ENCODE data around the gene ZFP30. TPM values are rescaled to one million over a fixed set of nuclear protein-coding genes. Genes with fewer than 3 reads are reported as not detected.

ZFP30 gene
- total RNA-seq, 4 donors from 2014 or later = 9.6 to 17.4 (median 14.9) TPM

DNA sequence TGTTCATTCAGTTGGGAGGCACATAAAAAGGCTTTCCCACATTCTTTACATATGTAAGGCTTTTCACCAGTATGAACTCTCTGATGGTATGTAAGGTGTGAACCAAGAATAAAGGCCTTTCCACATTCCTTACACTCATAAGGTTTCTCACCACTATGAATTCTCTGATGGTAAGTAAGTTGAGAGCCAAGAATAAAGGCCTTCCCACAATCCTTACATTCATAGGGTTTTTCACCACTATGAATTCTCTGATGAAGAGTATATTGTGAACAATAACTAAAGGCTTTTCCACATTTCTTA is 89.9 kb downstream of the ZFP30 start:
- Histone ChIP-seq H3K27me3 (no peaks in the 10 kb centered on the region), H3K27ac (no peak overlapping the region), H3K36me3 (peaks cover 7 to 99% of the 10 kb centered on the region in 2 donors), H3K9me3 (peaks cover 0 to 36% (median 19%) of the 10 kb centered on the region in 3 donors), H3K4me3 (no peak overlapping the region), H3K4me1 (no peaks in the 10 kb centered on the region)
- no peak for ATAC-seq
- TF ChIP-seq POLR2A (IDR thresholded peaks at IDR 0.05) (no peak), POLR2AphosphoS5 (IDR thresholded peaks at IDR 0.05) (no peak), EP300 (IDR thresholded peaks at IDR 0.05) (no peak)
- TF ChIP-seq, protein P1, sequence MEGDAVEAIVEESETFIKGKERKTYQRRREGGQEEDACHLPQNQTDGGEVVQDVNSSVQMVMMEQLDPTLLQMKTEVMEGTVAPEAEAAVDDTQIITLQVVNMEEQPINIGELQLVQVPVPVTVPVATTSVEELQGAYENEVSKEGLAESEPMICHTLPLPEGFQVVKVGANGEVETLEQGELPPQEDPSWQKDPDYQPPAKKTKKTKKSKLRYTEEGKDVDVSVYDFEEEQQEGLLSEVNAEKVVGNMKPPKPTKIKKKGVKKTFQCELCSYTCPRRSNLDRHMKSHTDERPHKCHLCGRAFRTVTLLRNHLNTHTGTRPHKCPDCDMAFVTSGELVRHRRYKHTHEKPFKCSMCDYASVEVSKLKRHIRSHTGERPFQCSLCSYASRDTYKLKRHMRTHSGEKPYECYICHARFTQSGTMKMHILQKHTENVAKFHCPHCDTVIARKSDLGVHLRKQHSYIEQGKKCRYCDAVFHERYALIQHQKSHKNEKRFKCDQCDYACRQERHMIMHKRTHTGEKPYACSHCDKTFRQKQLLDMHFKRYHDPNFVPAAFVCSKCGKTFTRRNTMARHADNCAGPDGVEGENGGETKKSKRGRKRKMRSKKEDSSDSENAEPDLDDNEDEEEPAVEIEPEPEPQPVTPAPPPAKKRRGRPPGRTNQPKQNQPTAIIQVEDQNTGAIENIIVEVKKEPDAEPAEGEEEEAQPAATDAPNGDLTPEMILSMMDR (IDR thresholded peaks at IDR 0.05) = no peak

DNA sequence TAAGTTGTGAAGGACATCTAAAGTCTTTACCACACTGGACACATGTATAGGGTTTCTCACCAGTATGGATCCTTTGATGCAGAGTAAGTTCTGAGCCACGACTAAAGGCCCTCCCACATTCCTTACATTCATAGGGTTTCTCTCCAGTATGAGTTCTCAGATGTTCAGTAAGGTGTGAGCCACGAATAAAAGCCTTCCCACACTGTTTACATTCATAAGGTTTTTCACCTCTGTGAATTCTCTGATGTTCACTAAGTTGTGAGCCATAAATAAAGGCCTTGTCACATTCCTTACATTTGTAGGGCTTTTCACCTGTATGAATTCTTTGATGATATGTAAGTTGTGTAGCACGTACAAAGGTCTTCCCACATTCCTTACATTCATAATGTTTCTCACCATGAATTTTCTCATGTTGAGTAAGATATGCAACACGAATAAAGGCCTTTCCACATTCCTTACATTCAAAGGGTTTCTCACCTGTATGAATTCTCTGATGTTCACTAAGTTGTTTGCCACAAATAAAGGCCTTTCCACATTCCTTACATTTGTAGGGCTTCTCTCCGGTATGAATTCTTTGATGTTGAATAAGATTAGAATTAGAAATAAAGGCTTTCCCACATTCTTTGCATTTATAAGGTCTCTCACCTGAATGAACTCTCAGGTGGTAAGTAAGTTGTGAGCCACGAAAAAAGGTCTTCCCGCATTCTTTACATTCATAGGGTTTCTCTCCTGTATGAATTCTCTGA is 90.5 kb downstream of the ZFP30 start:
- WGBS, 2 donors (ENCODE audit: low coverage in 1 of 2) = 93 to 95% methylated on average over 5 to 7 of the region's 7 CpGs
- H3K4me1 ChIP-seq = no peaks in the 10 kb centered on the region
- H3K4me3 ChIP-seq = no peak overlapping the region
- no peak for TF ChIP-seq EP300 (IDR thresholded peaks at IDR 0.05)
- TF ChIP-seq, protein P1 (IDR thresholded peaks at IDR 0.05) = no peak
- no peak for TF ChIP-seq POLR2A (IDR thresholded peaks at IDR 0.05)
- TF ChIP-seq POLR2AphosphoS5 (IDR thresholded peaks at IDR 0.05) = no peak
- peaks cover 7 to 99% of the 10 kb centered on the region in 2 donors for H3K36me3 ChIP-seq
- no peak for ATAC-seq
- no peaks in the 10 kb centered on the region for H3K27me3 ChIP-seq
- peaks cover 0 to 36% (median 16%) of the 10 kb centered on the region in 3 donors for H3K9me3 ChIP-seq
- H3K27ac ChIP-seq = no peak overlapping the region

Small RNAs within 50 kb of the gene (small RNA-seq; reads per million reads assigned to genes)
- 0 reads per million in 4 donors for gene SELENOKP1

Other genes with a start within 250 kb of the ZFP30 start
- 10 to 100 TPM in 1 of 4 donors, 1 to 10 TPM in 3; 5.5 to 15.4 (median 6.9) TPM for gene ZNF569, start 188.0 kb downstream of the ZFP30 start, total RNA-seq
- 10 to 100 TPM in 1 of 4 donors, 1 to 10 TPM in 3; 8.1 to 12.1 (median 8.3) TPM for gene ZNF570, start 186.1 kb downstream of the ZFP30 start, total RNA-seq
- 1 to 10 TPM; 2.3 to 8.1 (median 6.3) TPM for gene ZNF793, start 148.5 kb downstream of the ZFP30 start, total RNA-seq
- 1 to 10 TPM; 4.9 to 8.8 (median 5.9) TPM for gene ZNF571, start 60.7 kb downstream of the ZFP30 start, total RNA-seq
- gene ZNF540, start 60.6 kb downstream of the ZFP30 start, total RNA-seq = 10 to 100 TPM in 1 of 4 donors, 1 to 10 TPM in 3; 2.0 to 11.8 (median 4.8) TPM
- 10 to 100 TPM in 1 of 4 donors, 1 to 10 TPM in 3; 3.9 to 14.9 (median 5.9) TPM for gene ZNF607, start 64.3 kb upstream of the ZFP30 start, total RNA-seq
- 10 to 100 TPM in 1 of 4 donors, 1 to 10 TPM in 3; 5.7 to 16.3 (median 8.4) TPM for gene ZNF573, start 124.1 kb upstream of the ZFP30 start, total RNA-seq